SK-N-SH (cell line): ENCODE data around the gene LGR6.

Experiments
- POLR2AphosphoS5 ChIP-seq: IDR thresholded peaks from 2 replicates; pipeline ENCODE4 v1.6.1; 2012; ENCODE audit warnings: low read depth, low read length
- TEAD4 ChIP-seq: IDR thresholded peaks from 2 replicates; pipeline ENCODE4 v1.4.0; 2012; ENCODE audit warnings: mild to moderate bottlenecking, borderline replicate concordance; ENCODE audit not compliant: insufficient read depth
- YY1 ChIP-seq: IDR thresholded peaks from 2 replicates; pipeline ENCODE4 v1.4.0; 2012; ENCODE audit warnings: low read depth, mild to moderate bottlenecking
- TF ChIP-seq, protein P1 (sequence below): fragments of 200-600 bp; sonication (generic); IDR thresholded peaks from 2 replicates; pipeline ENCODE4 v1.6.1; 2017; ENCODE audit warnings: antibody characterized with exemption, mild to moderate bottlenecking, moderate library complexity

- no peak for TF ChIP-seq TEAD4
- TF ChIP-seq POLR2AphosphoS5: no peak
- TF ChIP-seq, protein P1, sequence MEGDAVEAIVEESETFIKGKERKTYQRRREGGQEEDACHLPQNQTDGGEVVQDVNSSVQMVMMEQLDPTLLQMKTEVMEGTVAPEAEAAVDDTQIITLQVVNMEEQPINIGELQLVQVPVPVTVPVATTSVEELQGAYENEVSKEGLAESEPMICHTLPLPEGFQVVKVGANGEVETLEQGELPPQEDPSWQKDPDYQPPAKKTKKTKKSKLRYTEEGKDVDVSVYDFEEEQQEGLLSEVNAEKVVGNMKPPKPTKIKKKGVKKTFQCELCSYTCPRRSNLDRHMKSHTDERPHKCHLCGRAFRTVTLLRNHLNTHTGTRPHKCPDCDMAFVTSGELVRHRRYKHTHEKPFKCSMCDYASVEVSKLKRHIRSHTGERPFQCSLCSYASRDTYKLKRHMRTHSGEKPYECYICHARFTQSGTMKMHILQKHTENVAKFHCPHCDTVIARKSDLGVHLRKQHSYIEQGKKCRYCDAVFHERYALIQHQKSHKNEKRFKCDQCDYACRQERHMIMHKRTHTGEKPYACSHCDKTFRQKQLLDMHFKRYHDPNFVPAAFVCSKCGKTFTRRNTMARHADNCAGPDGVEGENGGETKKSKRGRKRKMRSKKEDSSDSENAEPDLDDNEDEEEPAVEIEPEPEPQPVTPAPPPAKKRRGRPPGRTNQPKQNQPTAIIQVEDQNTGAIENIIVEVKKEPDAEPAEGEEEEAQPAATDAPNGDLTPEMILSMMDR: no peak
- no peak for TF ChIP-seq YY1
These were observed 23.9 kb downstream of the LGR6 start for GRCh38 chr1:202217516-202217915.
